ENCODE measurements around the gene ACTA2. TPM values are rescaled to one million over a fixed set of nuclear protein-coding genes. Genes with fewer than 3 reads are reported as not detected.
A peak's percentile ranks its signal among the peaks of the same experiment; 100 is the strongest.

ACTA2 gene
- total and polyA plus RNA-seq, 2 donors (not counting 1 experiment from before 2014, with no cell fraction given) = 1.8 to 3.7 TPM

- no peak overlapping the region for H3K27ac Mint-ChIP-seq
- Histone ChIP-seq H2AFZ (ENCODE audit: insufficient read depth, low read depth, low read length, poor library complexity, severe bottlenecking) (no peak overlapping the region), H3K36me3 (replicated peaks in 1 of 2; ENCODE audit: control extremely low read depth in 1 of 2, control insufficient read depth in 1 of 2, extremely low read depth in 1 of 2, insufficient read depth in 2 of 2, low read length in 1 of 2) (peaks cover 0 to 4% of the 10 kb centered on the region in 2 experiments), H3K27me3 (replicated peaks in 1 of 4; ENCODE audit: control extremely low read depth in 1 of 4, control insufficient read depth in 3 of 4, insufficient read depth in 4 of 4, low read length in 3 of 4) (no peaks in the 10 kb centered on the region), H3K27ac (ENCODE audit: low read length in 2 of 2) (peak overlapping the region in 1 of 2 donors; percentile 71), H3K9ac (ENCODE audit: low read length) (peak overlapping the region; percentile 41), H3K9me3 (ENCODE audit: control extremely low read depth in 1 of 3, control insufficient read depth in 2 of 3, insufficient read depth in 1 of 3, low read length in 2 of 3) (no peaks in the 10 kb centered on the region), H3K4me3 (ENCODE audit: control extremely low read depth in 1 of 5, extremely low read depth in 1 of 5, insufficient read depth in 1 of 5, low read depth in 2 of 5, low read length in 4 of 5) (no peak overlapping the region), H4K20me1 (ENCODE audit: control insufficient read depth, insufficient read depth, low read length, poor library complexity, severe bottlenecking) (no peaks in the 10 kb centered on the region), H3K4me2 (replicated peaks; ENCODE audit: low read depth, low read length, poor library complexity, severe bottlenecking) (peak overlapping the region; percentile 56), H3K4me1 (ENCODE audit: control insufficient read depth in 2 of 2, insufficient read depth in 2 of 2, low read length in 2 of 2) (peaks cover 23 to 48% of the 10 kb centered on the region in 2 donors), H3K79me2 (ENCODE audit: control insufficient read depth, insufficient read depth, low read length) (peaks cover 97% of the 10 kb centered on the region)
- H3K27me3 Mint-ChIP-seq = no peaks in the 10 kb centered on the region
- DNase-seq (no peak), ATAC-seq (ENCODE audit: low read depth) (no peak)
- TF ChIP-seq CTCF (IDR thresholded peaks at IDR 0.05) (no peak), EZH2 (IDR thresholded peaks at IDR 0.05; ENCODE audit: borderline replicate concordance, insufficient read depth, low read depth, low read length, poor library complexity, severe bottlenecking) (no peak)
- peaks cover 70% of the 10 kb centered on the region for H3K4me1 Mint-ChIP-seq
- no peaks in the 10 kb centered on the region for H3K9me3 Mint-ChIP-seq (ENCODE audit: insufficient read depth)
- intact Hi-C loops (cut with micrococcal nuclease) = no loop called here
- CTCF ChIA-PET = interaction anchor here (3.8 to 6.5 kb wide), 3 partner anchors 11 to 52 kb away, joined by 15 to 63 read pairs (median 29); no protein-coding TSS in a partner anchor
- POLR2A ChIA-PET = interaction anchor here (1.5 to 3.2 kb wide), 2 partner anchors 9 to 12 kb away, joined by 3 to 17 read pairs; partner anchors contain the start of gene STAMBPL1
- H3K4me3 Mint-ChIP-seq = no peak overlapping the region
Measured at GRCh38 chr10:88888810-88889445, 63.6 kb downstream of the ACTA2 start.

- ChIA-PET CTCF (interaction anchor here (0.6 to 6.5 kb wide), 5 partner anchors 13 to 195 kb away, joined by 3 to 63 read pairs (median 15); no protein-coding TSS in a partner anchor), POLR2A (interaction anchor here (0.9 to 3.2 kb wide), 2 partner anchors 12 to 15 kb away, joined by 3 to 17 read pairs; no protein-coding TSS in a partner anchor)
- Mint-ChIP-seq H3K9me3 (ENCODE audit: insufficient read depth) (no peaks in the 10 kb centered on the region), H3K27ac (peak overlapping the region; percentile 80), H3K27me3 (no peaks in the 10 kb centered on the region), H3K4me3 (peak overlapping the region; percentile 76), H3K4me1 (peaks cover 85% of the 10 kb centered on the region)
- Histone ChIP-seq H3K36me3 (replicated peaks in 1 of 2; ENCODE audit: control extremely low read depth in 1 of 2, control insufficient read depth in 1 of 2, extremely low read depth in 1 of 2, insufficient read depth in 2 of 2, low read length in 1 of 2) (no peaks in the 10 kb centered on the region), H3K4me3 (ENCODE audit: control extremely low read depth in 1 of 5, extremely low read depth in 1 of 5, insufficient read depth in 1 of 5, low read depth in 2 of 5, low read length in 4 of 5) (peak overlapping the region in 3 of 5 experiments; percentile 1 to 18 (median 12)), H3K9me3 (ENCODE audit: control extremely low read depth in 1 of 3, control insufficient read depth in 2 of 3, insufficient read depth in 1 of 3, low read length in 2 of 3) (no peaks in the 10 kb centered on the region), H4K20me1 (ENCODE audit: control insufficient read depth, insufficient read depth, low read length, poor library complexity, severe bottlenecking) (no peaks in the 10 kb centered on the region), H3K4me2 (replicated peaks; ENCODE audit: low read depth, low read length, poor library complexity, severe bottlenecking) (peak overlapping the region; percentile 56), H3K9ac (ENCODE audit: low read length) (peak overlapping the region; percentile 28), H3K79me2 (ENCODE audit: control insufficient read depth, insufficient read depth, low read length) (peaks cover 95% of the 10 kb centered on the region), H3K27me3 (replicated peaks in 1 of 4; ENCODE audit: control extremely low read depth in 1 of 4, control insufficient read depth in 3 of 4, insufficient read depth in 4 of 4, low read length in 3 of 4) (no peaks in the 10 kb centered on the region), H2AFZ (ENCODE audit: insufficient read depth, low read depth, low read length, poor library complexity, severe bottlenecking) (no peak overlapping the region), H3K27ac (ENCODE audit: low read length in 2 of 2) (peak overlapping the region; percentile 24 to 71), H3K4me1 (ENCODE audit: control insufficient read depth in 2 of 2, insufficient read depth in 2 of 2, low read length in 2 of 2) (peaks cover 40 to 59% of the 10 kb centered on the region in 2 donors)
- TF ChIP-seq EZH2 (IDR thresholded peaks at IDR 0.05; ENCODE audit: borderline replicate concordance, insufficient read depth, low read depth, low read length, poor library complexity, severe bottlenecking) (no peak), CTCF (IDR thresholded peaks at IDR 0.05) (no peak)
- intact Hi-C loops (cut with micrococcal nuclease) = no loop called here
- DNase-seq (peak; percentile 56), ATAC-seq (ENCODE audit: low read depth) (peak; percentile 77)
Measured at GRCh38 chr10:88886557-88886956, 66.0 kb downstream of the ACTA2 start.
